ENCODE measurements around the gene PRKACA.

Gene PRKACA

GRCh38 chr19:14091813-14092462 lies 25.6 kb downstream of the PRKACA start:
- DNase-seq = peak; percentile 70

GRCh38 chr19:14091081-14091812 lies 26.3 kb downstream of the PRKACA start:
- DNase-seq = peak; percentile 93

DNA sequence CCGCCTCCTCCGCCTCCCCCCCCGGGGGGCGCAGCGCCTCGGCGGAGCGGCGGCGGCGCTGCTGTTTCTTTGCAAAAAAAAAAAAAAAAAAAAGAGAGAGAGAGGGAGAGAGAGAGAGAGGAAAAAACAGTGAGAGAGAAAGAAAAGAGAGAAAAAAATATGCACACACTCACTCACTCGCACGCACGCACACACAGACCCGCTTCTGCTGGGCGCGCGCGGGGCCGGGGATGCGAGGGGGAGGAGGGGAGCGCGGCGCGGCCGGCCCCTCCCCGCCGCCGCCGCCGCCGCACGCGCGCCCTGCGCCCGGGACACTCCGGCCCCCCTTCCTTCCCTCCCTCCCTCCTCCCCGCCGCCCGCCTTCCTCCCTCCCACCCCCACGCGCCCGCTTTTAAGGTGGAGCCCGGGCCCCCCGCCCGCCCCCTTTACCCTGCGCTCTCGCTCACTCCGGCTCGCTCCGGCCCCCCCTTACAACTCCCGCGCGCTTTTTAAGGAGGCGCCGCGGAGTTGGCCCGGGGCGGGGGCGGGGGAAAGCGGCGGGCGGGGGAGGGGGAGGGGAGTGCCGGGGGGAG lies 27.0 kb downstream of the PRKACA start, which contains the start of gene SAMD1:
TSS of gene SAMD1 (minus strand) at position 243 of the 572 bp plus-strand sequence.
- DNase-seq = peak; percentile 97

DNA sequence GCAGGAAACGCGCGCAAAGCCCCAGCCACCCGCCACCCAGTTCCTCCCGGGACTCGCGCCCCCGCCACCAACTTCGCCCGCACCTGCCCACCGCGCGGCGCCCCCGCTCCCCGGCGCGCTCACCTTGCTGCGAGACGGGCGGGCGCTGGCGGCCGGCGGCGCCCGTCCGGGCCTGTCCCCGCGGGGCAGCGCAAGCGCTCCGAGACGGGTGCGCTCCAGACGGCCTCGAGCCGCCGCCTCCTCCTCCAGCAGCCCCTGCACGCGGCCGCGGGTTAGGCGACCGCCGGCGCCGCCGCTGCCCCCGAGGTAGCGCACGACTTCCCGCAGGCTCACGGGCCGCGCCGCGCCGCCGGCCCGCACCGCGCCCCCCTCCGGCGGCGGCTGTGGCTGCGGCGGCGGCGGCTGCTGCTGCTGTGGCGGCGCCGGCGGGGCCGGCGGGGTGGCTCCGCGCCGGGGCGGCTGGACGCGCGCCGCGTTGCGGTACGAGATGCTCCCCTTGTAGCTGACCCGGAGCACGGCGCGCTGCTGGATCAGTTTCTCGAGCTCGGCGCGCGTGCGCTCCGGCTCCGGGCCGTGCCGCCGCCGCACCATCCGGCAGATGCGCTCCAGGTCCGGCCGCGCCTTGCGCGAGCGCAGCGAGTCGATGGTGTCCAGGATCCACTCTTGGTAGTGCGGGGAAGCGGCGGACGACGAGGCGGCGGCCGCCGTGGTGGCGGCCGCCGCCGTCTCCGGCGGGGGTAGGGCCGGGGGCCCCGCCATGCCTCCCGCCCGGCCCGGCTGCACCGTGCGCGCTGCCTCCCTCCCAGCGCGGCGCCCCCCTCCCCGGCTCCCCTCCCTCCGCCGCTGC lies 27.7 kb downstream of the PRKACA start:
- peak; percentile 77 for DNase-seq

DNA sequence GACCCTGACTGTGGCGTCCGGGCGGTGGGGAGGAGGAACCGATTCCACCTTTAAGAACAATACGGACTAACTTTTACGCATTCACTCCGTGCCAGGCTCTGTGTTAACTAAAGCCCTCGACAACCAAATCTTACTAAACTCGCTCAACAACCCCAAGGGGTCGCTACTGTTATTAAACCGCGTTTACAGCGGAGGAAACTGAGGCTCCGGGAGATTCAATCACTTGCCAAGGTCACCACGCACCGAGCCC lies 28.2 kb downstream of the PRKACA start:
- DNase-seq = peak; percentile 53

- DNase-seq = no peak
Measured at GRCh38 chr19:14088634-14089411, 28.7 kb downstream of the PRKACA start.

GRCh38 chr19:14086098-14086497 lies 31.5 kb downstream of the PRKACA start:
- no peak for DNase-seq

DNA sequence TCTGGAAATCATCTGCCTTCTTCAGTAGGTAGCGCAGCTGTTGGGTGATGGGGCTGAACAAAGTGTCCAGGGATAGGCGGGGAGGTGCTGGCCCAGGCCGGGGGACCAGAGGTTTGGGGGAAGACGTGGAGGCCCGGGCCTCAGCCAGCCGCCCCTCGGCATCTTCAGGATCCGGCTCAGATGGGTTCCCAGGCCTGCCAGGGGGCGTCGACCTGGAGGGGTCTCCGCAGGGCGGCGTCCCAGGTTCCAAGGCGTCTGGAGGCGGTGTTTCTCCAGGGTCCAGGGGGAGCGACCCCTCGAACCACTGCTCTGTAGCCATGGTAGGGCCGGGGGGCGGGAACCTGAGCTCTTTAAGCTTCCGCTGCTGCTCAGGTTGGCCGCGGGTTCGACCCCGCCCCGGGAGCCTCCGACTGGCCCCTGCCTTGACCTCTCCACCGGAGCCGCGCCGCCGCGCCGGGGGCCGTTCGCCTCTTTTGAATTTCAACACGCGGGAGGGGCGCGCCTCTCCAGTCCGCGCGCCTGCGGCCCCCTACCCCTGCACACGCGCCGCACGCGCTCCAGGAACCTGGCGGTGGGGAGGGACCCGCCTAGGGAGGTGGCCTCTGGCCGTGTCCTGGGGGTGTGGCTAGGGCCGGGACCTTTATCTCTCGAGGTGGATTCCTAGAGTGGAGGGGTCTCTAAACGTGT lies 32.1 kb downstream of the PRKACA start, which contains the start of gene C19orf67:
TSS of gene C19orf67 (minus strand) at position 475 of the 687 bp plus-strand sequence. CDS start at position 319, 156 bp downstream.
- no peak for DNase-seq

- no peak for DNase-seq
Measured at GRCh38 chr19:14082675-14082960, 34.9 kb downstream of the PRKACA start.

- DNase-seq = no peak
Measured at GRCh38 chr19:14081797-14082674, 35.5 kb downstream of the PRKACA start.

- peak; percentile 100 for DNase-seq
Measured at GRCh38 chr19:14080887-14081796, 36.4 kb downstream of the PRKACA start.

DNA sequence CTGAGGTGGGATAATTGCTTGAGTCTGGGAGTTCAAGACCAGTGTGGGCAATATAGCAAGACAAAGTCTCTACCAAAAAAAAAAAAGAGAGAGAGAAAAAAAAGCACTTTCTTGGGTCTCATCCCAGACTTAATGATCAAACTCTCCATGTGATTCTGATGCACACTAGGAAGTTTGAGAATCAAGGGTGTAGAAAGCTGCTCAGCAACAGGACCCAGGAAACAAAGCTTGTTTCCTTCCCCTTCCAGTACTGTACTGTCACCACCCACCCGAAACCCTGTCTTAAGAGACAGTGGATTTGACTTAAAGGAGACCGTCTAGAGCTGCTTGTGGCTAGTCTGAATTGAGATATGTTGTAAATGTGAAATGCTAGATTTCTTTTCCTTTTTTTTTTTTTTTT lies 39.2 kb downstream of the PRKACA start:
- no peak for DNase-seq

DNA sequence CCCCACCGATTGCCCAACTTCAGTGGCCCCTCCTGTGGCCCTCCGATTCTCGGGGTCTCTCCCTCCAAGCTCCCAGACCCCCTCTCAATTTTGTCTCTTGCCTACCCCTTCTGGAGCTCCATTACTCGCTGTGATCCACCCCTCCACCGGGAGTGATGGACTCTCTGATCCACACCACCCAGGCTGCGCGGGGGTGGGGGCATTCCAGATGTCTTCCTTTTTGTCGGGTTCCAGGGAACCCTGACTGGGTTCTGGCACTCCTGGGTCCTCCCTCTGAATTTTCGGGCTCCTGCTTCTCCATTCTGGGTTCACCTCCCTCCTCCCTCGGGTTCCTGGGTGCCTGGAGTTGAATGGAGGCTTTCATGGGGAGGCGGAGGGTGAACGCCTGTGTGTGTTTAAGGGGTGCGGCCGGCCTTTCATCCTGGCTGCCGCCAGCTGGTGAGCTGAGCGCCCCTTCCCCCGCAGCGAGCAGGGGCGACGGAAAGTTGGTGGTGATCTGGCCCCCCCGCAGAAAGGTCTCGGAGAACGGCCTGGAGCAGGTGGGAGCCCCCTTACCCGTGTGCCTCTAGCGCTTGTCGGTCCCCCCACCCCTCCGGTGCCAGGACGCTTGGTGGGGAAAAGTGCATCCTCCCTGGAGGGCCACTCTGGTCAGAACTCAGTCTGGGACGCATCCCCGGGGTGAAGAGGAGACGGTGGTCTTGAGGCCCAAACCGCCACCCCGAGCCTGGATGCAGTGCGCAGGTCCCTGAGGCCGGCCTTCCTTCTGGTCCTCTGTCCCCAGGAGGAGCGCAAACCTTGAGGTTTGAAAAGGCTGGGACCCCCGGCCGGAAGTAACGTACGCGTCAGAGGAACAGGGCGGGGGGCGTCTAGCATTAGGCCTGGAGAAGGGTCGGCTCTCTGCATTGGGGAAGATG lies 43.4 kb downstream of the PRKACA start:
- DNase-seq = peak; percentile 37

- DNase-seq = peak; percentile 90
Measured at GRCh38 chr19:14073261-14073924, 44.2 kb downstream of the PRKACA start.

DNA sequence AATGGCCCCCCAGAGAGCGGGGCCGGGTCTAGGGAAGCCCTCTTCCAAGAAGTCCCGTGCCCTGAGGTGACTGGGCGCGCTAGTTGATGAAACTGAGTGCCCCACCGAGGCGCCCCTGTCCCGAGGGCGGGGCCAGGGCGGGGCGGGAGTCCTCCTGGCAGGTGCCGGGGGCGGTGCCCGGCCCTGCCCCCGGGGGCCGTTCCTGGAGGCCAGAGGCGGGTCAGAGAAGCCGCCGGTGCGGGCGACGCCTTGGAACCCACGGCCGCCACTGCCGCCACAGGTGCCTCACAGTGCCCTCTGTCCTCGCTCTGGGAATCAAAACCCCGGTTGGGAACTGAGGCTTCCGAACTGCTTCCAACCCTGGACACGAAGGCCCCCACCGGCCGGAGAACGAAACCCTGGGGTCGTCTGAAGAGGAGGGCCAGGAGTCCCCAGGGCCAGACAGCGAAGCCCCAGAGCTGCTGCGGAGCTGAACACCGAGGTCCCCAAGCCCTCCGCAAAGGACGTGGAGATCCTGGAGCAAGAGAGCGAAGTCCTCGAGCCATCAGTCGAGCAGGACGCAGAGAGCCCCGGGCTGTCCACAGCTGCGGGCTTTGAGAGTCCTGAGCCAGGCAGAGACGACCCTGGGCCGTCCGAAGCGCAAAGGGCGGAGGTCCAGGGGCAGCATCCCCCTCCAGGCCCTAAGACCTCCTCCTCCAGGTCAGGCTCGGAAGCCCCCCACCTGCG lies 44.9 kb downstream of the PRKACA start, which contains the start of gene MISP3:
TSS of gene MISP3 (plus strand) at position 252 of the 726 bp plus-strand sequence. CDS start 524 bp downstream, outside the sequence.
- peak; percentile 64 for DNase-seq

- DNase-seq = no peak
Measured at GRCh38 chr19:14070268-14071050, 47.1 kb downstream of the PRKACA start.
